Measurements from ENCODE around the gene FHIP1A. TPM values are rescaled to one million over a fixed set of nuclear protein-coding genes. Genes with fewer than 3 reads are reported as not detected.

Gene FHIP1A
- total and polyA plus RNA-seq, 2 donors (not counting 3 experiments of a cell fraction or from before 2014, with no cell fraction given): 0.19 to 0.58 TPM

DNA sequence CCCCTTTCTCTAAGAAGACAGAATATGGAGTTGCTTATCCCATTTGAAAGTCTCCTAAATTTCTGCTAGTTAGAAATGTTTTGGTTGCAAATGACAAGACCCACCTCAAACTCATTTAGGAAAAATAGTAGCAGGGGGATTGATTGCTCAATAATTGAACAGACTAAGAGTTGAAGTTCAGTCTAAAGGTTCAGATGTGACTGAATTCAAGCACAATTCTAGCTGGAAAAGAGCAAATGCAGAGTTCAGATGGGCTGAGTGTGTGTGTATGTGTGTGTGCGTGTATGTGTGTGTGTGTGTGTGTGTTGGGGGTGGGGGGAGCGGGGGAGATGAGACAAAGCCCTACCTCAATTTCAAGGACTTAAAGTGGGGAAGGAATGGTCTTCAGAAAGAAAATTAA, 47.9 kb upstream of the FHIP1A start:
- Histone ChIP-seq H3K27ac (ENCODE audit: insufficient read depth, low read depth, low read length) (no peak overlapping the region), H2AFZ (ENCODE audit: low read depth, low read length) (no peak overlapping the region), H3K9me1 (replicated peaks; ENCODE audit: control insufficient read depth, extremely low read depth, insufficient read depth, low read length) (no peaks in the 10 kb centered on the region), H3K9me3 (replicated peaks; ENCODE audit: control insufficient read depth, insufficient read depth, low read length) (no peaks in the 10 kb centered on the region), H3K4me2 (ENCODE audit: insufficient read depth, low read length) (no peak overlapping the region), H3K9ac (replicated peaks; ENCODE audit: extremely low read depth, insufficient read depth, low read length) (no peak overlapping the region), H3K4me3 (replicated peaks in 1 of 3; ENCODE audit: insufficient read depth in 1 of 3, low read depth in 1 of 3, low read length in 3 of 3) (no peak overlapping the region), H3K4me1 (ENCODE audit: control insufficient read depth, extremely low read depth, insufficient read depth, low read length) (no peaks in the 10 kb centered on the region), H4K20me1 (replicated peaks; ENCODE audit: control insufficient read depth, extremely low read depth, insufficient read depth, low read length) (no peaks in the 10 kb centered on the region), H3K36me3 (ENCODE audit: control insufficient read depth in 2 of 2, extremely low read depth in 1 of 2, insufficient read depth in 2 of 2, low read length in 2 of 2) (no peaks in the 10 kb centered on the region), H3K79me2 (ENCODE audit: control insufficient read depth, insufficient read depth, low read length) (no peaks in the 10 kb centered on the region), H3K27me3 (ENCODE audit: control insufficient read depth in 2 of 2, insufficient read depth in 2 of 2, low read length in 2 of 2) (no peaks in the 10 kb centered on the region)
- dilution Hi-C loops (cut with MboI; ENCODE audit: extremely low pct_ligation_motif_present, low sequenced_read_pairs): no loop called here
- ChIA-PET CTCF (interaction anchor here (3.2 kb wide), 1 partner anchor 244 kb away, joined by 17 read pairs; no protein-coding TSS in a partner anchor), POLR2A (no interaction called here)
- FAIRE-seq (no peak), DNase-seq (ENCODE audit: low read depth, low spot score) (no peak)
- TF ChIP-seq MYC (IDR thresholded peaks at IDR 0.05; ENCODE audit: low read depth, low read length) (no peak), FOS (IDR thresholded peaks at IDR 0.05; ENCODE audit: borderline replicate concordance, insufficient read depth, low read length) (no peak), EZH2 (IDR thresholded peaks at IDR 0.05; ENCODE audit: borderline replicate concordance, low read depth, low read length, severe bottlenecking) (no peak), POLR2A (IDR thresholded peaks at IDR 0.05; ENCODE audit: low read depth, low read length) (no peak), JUN (IDR thresholded peaks at IDR 0.05; ENCODE audit: borderline replicate concordance, insufficient read depth, insufficient read length, low read depth) (no peak), GATA2 (IDR thresholded peaks at IDR 0.05; ENCODE audit: insufficient read depth, insufficient read length, low read depth, low read length) (no peak), POLR2AphosphoS5 (IDR thresholded peaks at IDR 0.05; ENCODE audit: insufficient read depth, low read depth, low read length) (no peak)
- TF ChIP-seq, protein P1, sequence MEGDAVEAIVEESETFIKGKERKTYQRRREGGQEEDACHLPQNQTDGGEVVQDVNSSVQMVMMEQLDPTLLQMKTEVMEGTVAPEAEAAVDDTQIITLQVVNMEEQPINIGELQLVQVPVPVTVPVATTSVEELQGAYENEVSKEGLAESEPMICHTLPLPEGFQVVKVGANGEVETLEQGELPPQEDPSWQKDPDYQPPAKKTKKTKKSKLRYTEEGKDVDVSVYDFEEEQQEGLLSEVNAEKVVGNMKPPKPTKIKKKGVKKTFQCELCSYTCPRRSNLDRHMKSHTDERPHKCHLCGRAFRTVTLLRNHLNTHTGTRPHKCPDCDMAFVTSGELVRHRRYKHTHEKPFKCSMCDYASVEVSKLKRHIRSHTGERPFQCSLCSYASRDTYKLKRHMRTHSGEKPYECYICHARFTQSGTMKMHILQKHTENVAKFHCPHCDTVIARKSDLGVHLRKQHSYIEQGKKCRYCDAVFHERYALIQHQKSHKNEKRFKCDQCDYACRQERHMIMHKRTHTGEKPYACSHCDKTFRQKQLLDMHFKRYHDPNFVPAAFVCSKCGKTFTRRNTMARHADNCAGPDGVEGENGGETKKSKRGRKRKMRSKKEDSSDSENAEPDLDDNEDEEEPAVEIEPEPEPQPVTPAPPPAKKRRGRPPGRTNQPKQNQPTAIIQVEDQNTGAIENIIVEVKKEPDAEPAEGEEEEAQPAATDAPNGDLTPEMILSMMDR (IDR thresholded peaks at IDR 0.05; ENCODE audit: extremely low read depth in 1 of 2, insufficient read depth in 1 of 2, low read depth in 1 of 2, low read length in 2 of 2): no peak
- TF ChIP-seq, protein P2, sequence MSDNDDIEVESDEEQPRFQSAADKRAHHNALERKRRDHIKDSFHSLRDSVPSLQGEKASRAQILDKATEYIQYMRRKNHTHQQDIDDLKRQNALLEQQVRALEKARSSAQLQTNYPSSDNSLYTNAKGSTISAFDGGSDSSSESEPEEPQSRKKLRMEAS (IDR thresholded peaks at IDR 0.05; ENCODE audit: insufficient read depth, insufficient read length): no peak
- no TSS peak for BruUV-seq (replicated peaks)
- intact Hi-C loops (cut with micrococcal nuclease): loop anchor here (5.0 kb wide), 1 partner anchor 134 kb away; no protein-coding TSS in a partner anchor
